Measurements from ENCODE around the gene CYB5D1. TPM values are rescaled to one million over a fixed set of nuclear protein-coding genes. Genes with fewer than 3 reads are reported as not detected.

Gene CYB5D1
- total RNA-seq, 2 donors from 2014 or later = 5.7 to 16.5 TPM

DNA sequence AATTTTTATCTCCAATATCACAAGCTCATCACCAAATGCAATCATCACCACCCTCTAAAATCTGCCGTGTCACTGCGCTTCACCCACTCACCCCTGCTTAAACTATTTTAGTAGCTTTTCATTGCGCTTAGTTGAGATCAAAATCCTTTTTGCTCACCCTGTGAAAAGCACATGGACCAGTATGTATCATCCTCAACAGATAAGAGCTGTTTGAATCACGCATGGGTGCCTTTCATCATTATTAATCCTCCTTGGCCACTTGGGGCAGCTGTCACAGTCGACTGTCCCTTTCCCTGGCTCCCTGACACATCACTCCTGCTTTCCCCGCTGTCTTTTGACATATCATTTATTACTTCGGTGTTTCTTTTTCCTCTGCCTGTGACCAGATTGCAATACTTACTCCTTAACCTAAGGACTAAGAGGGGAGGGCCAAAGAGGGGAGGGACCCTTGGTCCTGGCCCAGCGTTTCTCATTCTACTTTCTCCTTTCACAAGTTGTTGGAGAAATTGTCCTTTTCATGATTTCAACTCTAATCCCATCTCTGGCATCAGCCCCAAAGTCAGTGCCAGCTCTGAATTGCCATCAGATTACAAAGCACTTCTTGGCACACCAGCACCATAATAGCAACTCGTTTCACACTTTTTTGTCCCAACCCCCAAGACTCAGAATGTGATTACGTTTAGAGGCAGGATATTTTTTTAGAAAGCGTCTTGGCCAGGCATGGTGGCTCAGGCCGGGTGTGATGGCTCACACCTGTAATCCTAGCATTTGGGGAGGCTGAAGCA, 32.4 kb upstream of the CYB5D1 start:
- Histone ChIP-seq H3K4me1 (peaks cover 10% of the 10 kb centered on the region), H3K27ac (no peak overlapping the region), H3K36me3 (replicated peaks in 1 of 2; ENCODE audit: insufficient read depth in 1 of 2, low read depth in 2 of 2) (no peaks in the 10 kb centered on the region), H3K27me3 (no peaks in the 10 kb centered on the region), H3K4me3 (no peak overlapping the region), H3K9me3 (no peaks in the 10 kb centered on the region)
- 25 to 26% methylated on average over 12 of the region's 12 CpGs for WGBS, 2 donors
- DNase-seq (peak in 1 of 4 donors; percentile 34), ATAC-seq (peak; percentile 39)
- intact Hi-C loops (cut with DNase I) = loop anchor here (10.0 kb wide), 1 partner anchor 159 kb away; no protein-coding TSS in a partner anchor
- TF ChIP-seq POLR2A (IDR thresholded peaks at IDR 0.05) = no peak

DNA sequence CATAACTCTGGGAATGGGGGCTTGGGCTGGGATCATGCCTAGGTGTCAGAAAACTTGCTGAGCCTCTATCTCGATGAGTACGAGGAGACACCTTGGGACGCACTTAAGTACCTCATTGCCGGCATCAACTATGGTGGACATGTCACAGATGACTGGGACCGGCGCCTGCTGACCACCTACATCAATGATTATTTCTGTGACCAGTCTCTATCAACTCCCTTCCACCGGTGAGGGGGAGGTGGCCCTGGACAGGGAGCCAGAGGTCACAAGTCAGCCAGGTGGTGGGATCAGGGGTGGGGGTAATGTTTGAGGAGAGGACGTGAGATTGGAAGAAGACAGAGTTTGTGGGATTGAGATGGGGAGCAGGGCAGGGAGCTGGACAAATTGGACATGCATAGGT, 27.2 kb upstream of the CYB5D1 start:
- intact Hi-C loops (cut with DNase I) = no loop called here
- WGBS, 2 donors = 70 to 74% methylated on average over 8 of the region's 8 CpGs
- TF ChIP-seq CTCF (IDR thresholded peaks at IDR 0.05) = no peak
- TF ChIP-seq POLR2A (IDR thresholded peaks at IDR 0.05) = no peak
- Histone ChIP-seq H3K27me3 (no peaks in the 10 kb centered on the region), H3K27ac (no peak overlapping the region), H3K4me1 (peaks cover 13% of the 10 kb centered on the region), H3K36me3 (replicated peaks in 1 of 2; ENCODE audit: insufficient read depth in 1 of 2, low read depth in 2 of 2) (no peaks in the 10 kb centered on the region), H3K4me3 (no peak overlapping the region), H3K9me3 (no peaks in the 10 kb centered on the region)
- ATAC-seq (no peak), DNase-seq (no peak)

GRCh38 chr17:7831233-7831632, 26.6 kb upstream of the CYB5D1 start:
- Histone ChIP-seq H3K27me3 (no peaks in the 10 kb centered on the region), H3K36me3 (replicated peaks in 1 of 2; ENCODE audit: insufficient read depth in 1 of 2, low read depth in 2 of 2) (no peaks in the 10 kb centered on the region), H3K4me1 (peaks cover 8% of the 10 kb centered on the region), H3K9me3 (no peaks in the 10 kb centered on the region), H3K27ac (no peak overlapping the region), H3K4me3 (no peak overlapping the region)
- ATAC-seq (no peak), DNase-seq (no peak)
- TF ChIP-seq CTCF (IDR thresholded peaks at IDR 0.05) (no peak), POLR2A (IDR thresholded peaks at IDR 0.05) (no peak)
- intact Hi-C loops (cut with DNase I) = no loop called here
- 60 to 62% methylated on average over 6 to 7 of the region's 7 CpGs for WGBS, 2 donors

DNA sequence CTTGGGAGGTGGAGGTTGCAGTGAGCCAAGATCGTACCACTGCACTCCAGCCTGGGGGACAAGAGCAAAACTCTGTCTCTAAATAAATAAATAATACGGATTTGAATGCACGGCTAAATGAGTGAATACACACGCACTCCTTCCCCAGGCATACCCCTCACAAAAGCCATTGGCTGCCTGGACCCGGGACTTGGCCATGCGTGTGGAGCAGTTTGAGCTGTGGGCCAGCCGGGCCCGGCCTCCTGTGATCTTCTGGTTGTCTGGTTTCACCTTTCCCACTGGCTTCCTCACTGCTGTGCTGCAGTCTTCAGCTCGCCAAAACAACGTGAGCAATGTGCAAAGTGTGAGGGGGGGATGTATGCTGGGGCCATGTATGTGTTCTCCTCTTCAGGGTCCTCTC, 25.4 kb upstream of the CYB5D1 start:
- TF ChIP-seq POLR2A (IDR thresholded peaks at IDR 0.05) (no peak), CTCF (IDR thresholded peaks at IDR 0.05) (no peak)
- no peaks in the 10 kb centered on the region for H3K36me3 ChIP-seq (replicated peaks in 1 of 2; ENCODE audit: insufficient read depth in 1 of 2, low read depth in 2 of 2)
- H3K4me3 ChIP-seq = no peak overlapping the region
- WGBS, 2 donors = 85 to 87% methylated on average over 10 of the region's 10 CpGs
- ATAC-seq = no peak
- intact Hi-C loops (cut with DNase I) = no loop called here
- no peak for DNase-seq
- no peaks in the 10 kb centered on the region for H3K27me3 ChIP-seq
- no peaks in the 10 kb centered on the region for H3K9me3 ChIP-seq
- peaks cover 14% of the 10 kb centered on the region for H3K4me1 ChIP-seq
- no peak overlapping the region for H3K27ac ChIP-seq

DNA sequence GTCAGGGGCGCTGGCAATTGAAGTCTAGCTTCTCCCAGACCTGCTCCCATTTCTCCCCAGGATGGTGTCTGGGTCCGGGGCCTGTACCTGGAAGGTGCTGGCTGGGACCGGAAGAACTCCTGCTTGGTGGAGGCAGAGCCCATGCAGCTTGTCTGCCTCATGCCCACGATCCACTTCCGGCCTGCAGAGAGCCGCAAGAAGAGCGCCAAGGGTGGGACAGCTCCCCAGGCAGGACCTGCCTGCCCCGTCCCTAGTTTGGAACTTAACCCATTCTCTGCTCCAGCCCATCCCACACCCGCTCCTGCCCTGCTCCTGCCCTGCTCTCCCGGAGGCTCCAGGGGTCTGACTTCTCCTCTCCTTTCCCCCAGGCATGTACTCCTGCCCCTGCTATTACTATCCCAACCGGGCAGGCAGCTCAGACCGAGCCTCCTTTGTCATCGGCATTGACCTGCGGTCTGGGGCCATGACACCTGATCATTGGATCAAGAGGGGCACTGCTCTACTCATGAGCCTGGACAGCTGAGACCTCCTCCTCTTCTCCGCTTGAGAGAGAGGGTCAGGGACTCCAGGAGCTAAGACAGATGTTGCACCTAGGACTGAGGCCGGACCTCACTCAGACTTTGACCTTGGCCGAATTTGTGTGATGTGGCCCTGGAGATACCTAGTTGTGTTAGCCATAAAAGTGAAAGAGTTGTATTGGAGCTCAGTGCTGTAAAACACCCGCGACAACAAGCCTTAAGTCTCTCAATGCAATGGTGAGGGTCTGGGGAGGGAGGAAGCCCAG, 24.6 kb upstream of the CYB5D1 start:
- intact Hi-C loops (cut with DNase I) = no loop called here
- TF ChIP-seq CTCF (IDR thresholded peaks at IDR 0.05) = no peak
- no peak for TF ChIP-seq POLR2A (IDR thresholded peaks at IDR 0.05)
- no peaks in the 10 kb centered on the region for H3K36me3 ChIP-seq (replicated peaks in 1 of 2; ENCODE audit: insufficient read depth in 1 of 2, low read depth in 2 of 2)
- H3K27me3 ChIP-seq = no peaks in the 10 kb centered on the region
- ATAC-seq (no peak), DNase-seq (no peak)
- H3K27ac ChIP-seq = peak overlapping the region in 3 of 4 donors; percentile 100
- no peaks in the 10 kb centered on the region for H3K9me3 ChIP-seq
- H3K4me3 ChIP-seq = no peak overlapping the region
- WGBS, 2 donors = 44 to 53% methylated on average over 17 to 19 of the region's 19 CpGs
- H3K4me1 ChIP-seq = peaks cover 19% of the 10 kb centered on the region

Data from body of pancreas (tissue), 4 donors.